ENCODE measurements around the gene CELF4.

CELF4 gene

DNA sequence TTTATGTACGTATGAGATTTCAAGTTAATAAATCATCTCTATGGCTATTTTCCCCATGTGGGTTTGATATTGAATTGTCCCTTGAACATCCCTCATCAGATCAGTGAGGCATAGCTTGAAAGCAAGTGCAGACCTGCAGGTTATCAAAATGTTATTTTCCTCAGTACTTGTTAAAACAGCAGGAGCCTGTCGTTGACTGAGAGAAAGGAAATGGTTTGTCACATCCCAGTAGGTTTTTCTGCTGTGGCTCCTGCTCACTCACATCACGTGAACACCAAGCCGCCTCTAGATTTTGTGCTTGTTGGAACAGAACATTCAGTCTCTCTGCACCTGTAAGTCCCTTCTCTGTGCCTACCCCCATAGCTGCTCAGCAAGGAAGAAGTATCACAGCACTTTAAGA, 340.3 kb downstream of the CELF4 start:
- no peaks in the 10 kb centered on the region for H3K9me3 ChIP-seq (ENCODE audit: insufficient read depth, low read depth, low read length)

DNA sequence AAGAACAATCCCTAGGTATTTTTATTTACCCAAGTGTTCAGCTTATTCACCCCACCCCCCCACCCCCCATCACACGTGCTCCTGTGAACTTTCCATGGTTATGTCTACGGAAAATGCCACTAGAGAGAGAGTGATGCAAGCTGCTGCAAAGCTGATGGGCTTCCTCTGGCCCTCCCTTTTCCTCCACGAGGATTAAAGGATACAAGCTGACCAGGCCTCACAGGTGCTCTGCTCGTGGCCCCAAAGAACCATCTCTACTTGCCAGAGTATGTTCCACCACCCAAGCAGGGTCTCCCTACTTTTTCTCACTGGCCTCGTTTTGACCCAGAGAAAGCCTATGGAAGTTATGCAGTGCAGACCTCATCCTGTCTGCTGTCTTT, 342.6 kb downstream of the CELF4 start:
- Histone ChIP-seq H3K36me3 (ENCODE audit: insufficient read depth, low read depth, low read length) (no peaks in the 10 kb centered on the region), H3K4me1 (ENCODE audit: insufficient read depth, low read length) (peaks cover 4% of the 10 kb centered on the region; the same call in 1 of the 2 replicates), H3K27me3 (ENCODE audit: insufficient read depth, low read length) (peaks cover 45% of the 10 kb centered on the region), H3K9ac (ENCODE audit: low read depth, low read length) (no peak overlapping the region), H3K9me3 (ENCODE audit: insufficient read depth, low read depth, low read length) (peaks cover 4% of the 10 kb centered on the region; the same call in 1 of the 2 replicates), H3K4me3 (ENCODE audit: low read length) (no peak overlapping the region), H3K27ac (ENCODE audit: low read length) (no peak overlapping the region)

More for the DNA sequence above, 340.3 kb downstream of the CELF4 start:
- Histone ChIP-seq H3K36me3 (ENCODE audit: insufficient read depth, low read depth, low read length) (no peaks in the 10 kb centered on the region), H3K27ac (ENCODE audit: low read length) (no peak overlapping the region), H3K4me3 (ENCODE audit: low read length) (no peak overlapping the region), H3K4me1 (ENCODE audit: insufficient read depth, low read length) (no peaks in the 10 kb centered on the region), H3K27me3 (ENCODE audit: insufficient read depth, low read length) (peaks cover 22% of the 10 kb centered on the region), H3K9ac (ENCODE audit: low read depth, low read length) (no peak overlapping the region)

DNA sequence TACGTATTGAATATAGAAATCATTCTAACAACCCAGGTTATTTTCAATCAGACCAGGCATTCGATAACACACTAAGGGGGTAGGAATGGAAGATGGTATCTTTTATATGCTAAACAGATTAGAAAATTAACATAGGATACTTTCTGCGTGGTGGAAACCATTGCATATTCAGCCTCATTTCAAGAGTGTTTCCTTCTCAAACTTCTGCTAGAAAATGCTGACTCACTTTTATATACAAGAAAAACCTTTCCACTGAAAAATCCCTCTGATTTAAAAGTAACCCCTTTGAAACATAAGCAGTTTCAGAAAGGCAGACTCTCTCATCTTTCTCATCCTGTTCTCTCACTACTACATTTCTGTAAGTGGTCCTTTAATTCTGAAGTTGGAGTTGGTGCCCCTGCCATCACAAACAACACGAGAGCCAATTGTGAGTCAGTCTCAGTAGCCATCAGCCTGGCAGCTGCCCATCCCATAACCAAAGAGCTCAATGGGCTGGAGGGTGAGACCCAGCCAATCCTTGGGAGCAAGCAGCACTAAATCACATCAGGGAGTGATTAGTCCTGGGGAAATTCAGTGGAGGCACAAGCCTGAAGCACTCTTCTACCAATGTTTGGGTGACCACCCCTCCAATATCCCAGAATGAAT, 343.1 kb downstream of the CELF4 start:
- peaks cover 4% of the 10 kb centered on the region; the same call in 1 of the 2 replicates for H3K9me3 ChIP-seq (ENCODE audit: insufficient read depth, low read depth, low read length)
- H3K27ac ChIP-seq (ENCODE audit: low read length), result no peak overlapping the region
- no peaks in the 10 kb centered on the region for H3K36me3 ChIP-seq (ENCODE audit: insufficient read depth, low read depth, low read length)
- peaks cover 50% of the 10 kb centered on the region for H3K27me3 ChIP-seq (ENCODE audit: insufficient read depth, low read length)
- no peak overlapping the region for H3K4me3 ChIP-seq (ENCODE audit: low read length)
- H3K4me1 ChIP-seq (ENCODE audit: insufficient read depth, low read length), result peaks cover 9% of the 10 kb centered on the region; the same call in 1 of the 2 replicates
- no peak overlapping the region for H3K9ac ChIP-seq (ENCODE audit: low read depth, low read length)

DNA sequence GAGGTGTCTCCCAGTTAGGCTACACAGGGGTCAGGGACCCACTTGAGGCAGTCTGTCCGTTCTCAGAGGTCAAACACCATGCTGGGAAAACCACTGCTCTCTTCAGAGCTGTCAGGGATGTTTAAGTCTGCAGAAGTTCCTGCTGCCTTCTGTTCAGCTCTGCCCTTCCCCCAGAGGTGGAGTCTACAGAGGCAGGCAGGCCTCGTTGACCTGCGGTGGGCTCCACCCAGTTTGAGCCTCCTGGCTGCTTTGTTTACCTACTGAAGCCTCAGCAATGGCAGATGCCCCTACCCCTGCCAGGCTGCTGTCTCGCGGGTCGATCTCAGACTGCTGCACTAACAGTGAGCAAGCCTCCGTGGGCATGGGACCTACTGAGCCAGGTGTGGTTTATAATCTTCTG, 346.3 kb downstream of the CELF4 start:
- Histone ChIP-seq H3K36me3 (ENCODE audit: insufficient read depth, low read depth, low read length) (no peaks in the 10 kb centered on the region), H3K9me3 (ENCODE audit: insufficient read depth, low read depth, low read length) (peaks cover 4% of the 10 kb centered on the region; the same call in 1 of the 2 replicates), H3K9ac (ENCODE audit: low read depth, low read length) (no peak overlapping the region), H3K4me1 (ENCODE audit: insufficient read depth, low read length) (peaks cover 9% of the 10 kb centered on the region; the same call in 1 of the 2 replicates), H3K27me3 (ENCODE audit: insufficient read depth, low read length) (peaks cover 66% of the 10 kb centered on the region), H3K4me3 (ENCODE audit: low read length) (0 out of 2 replicates have a peak overlapping the region, but pooled peaks have one; percentile 26), H3K27ac (ENCODE audit: low read length) (no peak overlapping the region)

DNA sequence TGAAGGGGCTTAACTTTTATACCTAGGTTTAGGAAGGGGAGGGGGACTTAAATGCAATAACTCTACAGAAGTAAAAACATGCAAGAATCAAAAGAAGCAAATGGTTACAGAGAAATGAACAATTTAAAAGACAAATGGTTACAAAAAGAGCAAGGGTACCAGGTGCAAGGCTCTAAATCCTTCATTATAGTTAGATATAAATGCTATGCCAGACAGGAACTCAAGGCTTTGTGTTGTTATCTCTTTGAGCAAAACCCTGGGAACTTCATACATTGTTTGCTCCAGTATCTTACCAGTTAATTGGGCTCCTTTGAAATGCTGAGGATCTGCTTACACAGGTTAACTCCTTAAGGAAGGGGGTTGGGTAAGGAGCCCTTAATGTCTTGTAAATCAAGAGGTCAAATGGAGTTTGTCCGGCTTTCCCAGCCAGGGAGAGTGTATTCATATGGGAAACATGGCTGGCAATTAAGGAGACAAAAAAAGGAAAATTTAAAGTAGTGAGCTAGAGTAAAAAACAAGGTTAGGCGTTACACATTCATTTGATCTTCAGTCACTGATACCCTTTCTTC, 347.5 kb downstream of the CELF4 start:
- Histone ChIP-seq H3K4me1 (ENCODE audit: insufficient read depth, low read length) (peaks cover 9% of the 10 kb centered on the region; the same call in 1 of the 2 replicates), H3K36me3 (ENCODE audit: insufficient read depth, low read depth, low read length) (no peaks in the 10 kb centered on the region), H3K27me3 (ENCODE audit: insufficient read depth, low read length) (peaks cover 62% of the 10 kb centered on the region), H3K27ac (ENCODE audit: low read length) (no peak overlapping the region), H3K4me3 (ENCODE audit: low read length) (peak overlapping the region; percentile 46; the same call in 1 of the 2 replicates), H3K9me3 (ENCODE audit: insufficient read depth, low read depth, low read length) (peaks cover 4% of the 10 kb centered on the region; the same call in 1 of the 2 replicates), H3K9ac (ENCODE audit: low read depth, low read length) (no peak overlapping the region)

DNA sequence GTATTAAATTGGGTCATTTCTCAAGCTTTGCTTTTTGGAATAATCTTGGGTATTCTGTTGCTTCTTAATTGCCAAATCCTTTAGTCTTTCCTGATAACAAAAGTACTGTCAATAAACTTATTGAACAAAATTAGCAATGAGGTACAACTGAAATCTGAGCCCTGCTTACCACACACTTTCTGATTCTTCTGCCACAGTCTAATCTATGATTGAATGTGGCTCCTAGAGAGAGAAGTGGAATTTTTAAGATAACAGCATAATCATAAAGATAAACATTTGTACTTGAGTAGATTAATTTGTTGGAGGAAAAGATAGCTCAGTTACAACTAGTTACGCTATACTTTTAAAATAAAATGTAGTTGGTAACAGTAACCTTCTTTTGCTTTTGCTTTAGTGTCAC, 354.8 kb downstream of the CELF4 start:
- Histone ChIP-seq H3K4me3 (ENCODE audit: low read length) (no peak overlapping the region), H3K9me3 (ENCODE audit: insufficient read depth, low read depth, low read length) (no peaks in the 10 kb centered on the region), H3K4me1 (ENCODE audit: insufficient read depth, low read length) (no peaks in the 10 kb centered on the region), H3K27ac (ENCODE audit: low read length) (no peak overlapping the region), H3K27me3 (ENCODE audit: insufficient read depth, low read length) (peaks cover 6% of the 10 kb centered on the region), H3K36me3 (ENCODE audit: insufficient read depth, low read depth, low read length) (no peaks in the 10 kb centered on the region), H3K9ac (ENCODE audit: low read depth, low read length) (no peak overlapping the region)

DNA sequence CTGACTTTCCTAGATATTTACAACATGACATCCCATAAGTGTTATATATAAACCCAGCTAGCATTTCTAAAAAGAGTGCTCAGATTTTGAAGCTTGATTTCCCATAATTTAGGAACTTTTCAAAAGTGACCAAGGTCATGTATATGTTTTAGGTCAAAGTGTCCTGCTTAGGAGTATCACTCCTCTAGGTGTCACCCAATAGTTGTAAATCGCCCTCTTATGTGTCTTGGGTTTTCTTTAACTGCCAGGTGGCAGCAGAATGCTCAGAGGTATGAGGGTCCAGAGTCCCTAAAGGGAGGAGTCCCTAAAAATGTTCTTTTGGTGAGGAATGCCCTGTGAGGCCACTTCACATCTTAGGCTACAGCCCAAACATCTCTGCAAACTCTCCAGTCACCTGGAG, 358.3 kb downstream of the CELF4 start:
- H3K36me3 ChIP-seq (ENCODE audit: insufficient read depth, low read depth, low read length), result no peaks in the 10 kb centered on the region
- no peak overlapping the region for H3K27ac ChIP-seq (ENCODE audit: low read length)
- H3K4me3 ChIP-seq (ENCODE audit: low read length), result no peak overlapping the region
- H3K4me1 ChIP-seq (ENCODE audit: insufficient read depth, low read length), result no peaks in the 10 kb centered on the region
- H3K9ac ChIP-seq (ENCODE audit: low read depth, low read length), result no peak overlapping the region
- no peaks in the 10 kb centered on the region for H3K27me3 ChIP-seq (ENCODE audit: insufficient read depth, low read length)
- H3K9me3 ChIP-seq (ENCODE audit: insufficient read depth, low read depth, low read length), result peaks cover 9% of the 10 kb centered on the region; the same call in 1 of the 2 replicates

DNA sequence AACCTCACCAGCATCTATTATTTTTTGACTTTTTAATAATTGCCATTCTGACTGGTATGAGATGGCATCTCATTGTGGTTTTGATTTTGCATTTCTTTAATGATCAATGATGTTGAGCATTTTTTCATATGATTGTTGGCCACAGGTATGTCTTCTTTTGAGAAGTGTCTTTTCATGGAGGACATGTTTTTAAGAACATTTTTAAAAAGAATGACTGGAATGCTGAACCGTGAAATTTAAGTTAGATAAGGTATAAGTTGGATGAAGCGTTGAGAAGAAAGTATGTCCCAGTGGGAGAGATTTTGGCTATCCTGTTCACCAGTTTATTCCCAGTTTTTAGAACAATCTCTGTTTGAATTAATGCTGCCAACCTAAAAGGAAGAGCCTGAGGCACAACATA, 365.9 kb downstream of the CELF4 start:
- H3K27ac ChIP-seq (ENCODE audit: low read length), result no peak overlapping the region
- H3K36me3 ChIP-seq (ENCODE audit: insufficient read depth, low read depth, low read length), result no peaks in the 10 kb centered on the region
- H3K27me3 ChIP-seq (ENCODE audit: insufficient read depth, low read length), result no peaks in the 10 kb centered on the region
- H3K4me1 ChIP-seq (ENCODE audit: insufficient read depth, low read length), result no peaks in the 10 kb centered on the region
- H3K9me3 ChIP-seq (ENCODE audit: insufficient read depth, low read depth, low read length), result peaks cover 9% of the 10 kb centered on the region; the same call in 1 of the 2 replicates
- H3K9ac ChIP-seq (ENCODE audit: low read depth, low read length), result no peak overlapping the region
- no peak overlapping the region for H3K4me3 ChIP-seq (ENCODE audit: low read length)
